Gastrocnemius medialis (tissue), 4 donors: ENCODE data around the gene DISP2. TPM values are rescaled to one million over a fixed set of nuclear protein-coding genes. Genes with fewer than 3 reads are reported as not detected.

Experiments used
- ATAC-seq, 2 donors: fragments of 150-250 bp; one replicate each; pipeline ENCODE4 v1.9.1; 2016
- DNase-seq, 2 donors: peaks; one replicate each; pipeline ENCODE4 v3.0.0-alpha.2; 2019
- H3K27ac ChIP-seq, 4 donors: fragments of 200-600 bp; sonication (generic); 1 replicate in 1 of 4; 2 replicates in 3 of 4; pipeline ENCODE4 v1.5.1; 2016 to 2018; ENCODE audit warnings: mild to moderate bottlenecking in 2 of 4, moderate library complexity in 1 of 4
- H3K27me3 ChIP-seq, 3 donors: fragments of 200-600 bp; sonication (generic) in 2 of 3; 1 replicate in 1 of 3; 2 replicates in 2 of 3; pipeline versions ENCODE4 v1.5.1 to v1.6.0; 2016 to 2019; ENCODE audit warnings: mild to moderate bottlenecking in 1 of 3, moderate library complexity in 1 of 3
- H3K36me3 ChIP-seq, 2 donors: fragments of 200-600 bp; sonication (generic) in 1 of 2; one replicate each; pipeline ENCODE4 v1.5.1; 2017 to 2018
- H3K4me1 ChIP-seq, 2 donors: fragments of 200-600 bp; sonication (generic) in 1 of 2; one replicate each; pipeline ENCODE4 v1.5.1; 2016 to 2017; ENCODE audit warnings: mild to moderate bottlenecking in 2 of 2
- H3K4me3 ChIP-seq, 4 donors: fragments of 200-600 bp; sonication (generic) in 3 of 4; 1 replicate in 1 of 4; 2 replicates in 3 of 4; pipeline ENCODE4 v1.5.1; 2016 to 2019; ENCODE audit warnings: mild to moderate bottlenecking in 2 of 4
- H3K9me3 ChIP-seq, 3 donors: fragments of 200-600 bp; sonication (generic) in 2 of 3; 1 replicate in 1 of 3; 2 replicates in 2 of 3; pipeline ENCODE4 v1.5.1; 2016 to 2019
- POLR2A ChIP-seq, 2 donors: fragments of 450-650 bp; IDR thresholded peaks; one replicate each; pipeline ENCODE4 v1.6.1; 2017; ENCODE audit warnings: antibody characterized with exemption in 2 of 2, mild to moderate bottlenecking in 2 of 2, moderate library complexity in 2 of 2
- in situ Hi-C, 4 donors: fragments of 200-750 bp; cut with MboI; loops; one replicate each; pipeline versions ENCODE4 v1.15.0 to v1.8.0; 2017; ENCODE audit warnings: low sequenced_read_pairs in 4 of 4
- intact Hi-C: fragments of 100-400 bp; cut with DNase I; formaldehyde crosslinking; loops from one replicate; pipeline ENCODE4 v1.15.1; 2023; ENCODE audit warnings: low total_unique reads
- total RNA-seq, 4 donors: library from RNA; depleted of rRNA; stranded (reverse); fragments of >200 nt; gene quantifications; one replicate each; pipeline versions ENCODE4 v1.1.0 to v1.2.3, GENCODE V29; 2016
- TF ChIP-seq, protein P1 (sequence below), 5 experiments: fragments of 450-650 bp in 3 of 5; fragments of 200-600 bp in 2 of 5; sonication (generic) in 2 of 5; IDR thresholded peaks in 4 of 5; conservative IDR thresholded peaks in 1 of 5; 1 replicate in 4 of 5; 2 replicates in 1 of 5; pipeline ENCODE4 v1.5.1; 2016 to 2019; ENCODE audit warnings: antibody characterized with exemption in 5 of 5, mild to moderate bottlenecking in 3 of 5, moderate library complexity in 3 of 5

Gene DISP2
- total RNA-seq, 4 donors from 2014 or later, result 0.02 to 0.12 (median 0.06) TPM

DNA sequence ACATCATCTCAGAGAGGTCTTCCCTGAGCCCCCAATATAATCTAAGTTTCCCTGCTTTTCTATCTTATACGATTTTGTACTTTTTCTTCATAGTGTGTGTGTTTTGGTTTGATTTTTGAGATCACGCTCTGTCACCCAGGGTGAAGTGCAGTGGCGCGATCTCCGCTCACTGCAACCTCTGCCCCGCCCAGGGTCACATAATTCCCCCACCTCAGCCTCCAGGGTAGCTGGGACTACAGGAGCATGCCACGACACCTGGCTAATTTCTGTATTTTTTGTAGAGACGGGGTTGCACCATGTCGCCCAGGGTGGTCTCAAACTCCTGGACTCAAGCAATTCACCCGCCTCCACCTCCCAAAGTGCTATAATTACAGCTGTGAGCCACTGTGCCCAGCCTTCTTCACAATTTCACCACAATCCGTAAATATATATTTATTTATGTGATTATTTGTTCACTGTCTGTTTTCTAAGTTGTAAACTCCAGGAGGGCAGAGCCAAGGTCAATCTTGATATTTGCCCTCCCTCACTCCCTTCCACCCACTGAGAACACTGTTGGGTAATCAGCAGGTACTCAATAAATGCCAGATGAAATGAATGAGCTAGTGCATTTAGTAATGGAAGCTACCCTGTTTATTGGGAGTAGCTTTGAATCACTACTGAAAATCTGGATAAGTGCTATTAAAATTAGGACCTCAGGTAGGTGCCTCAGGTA lies 24.0 kb downstream of the DISP2 start:
- H3K4me3 ChIP-seq, result peak overlapping the region in 3 of 4 donors; percentile 37 to 94 (median 75)
- H3K27me3 ChIP-seq, result no peaks in the 10 kb centered on the region
- intact Hi-C loops, result loop anchor here (5.0 kb wide), 2 partner anchors 40 to 1930 kb away; partner anchors contain the start of genes CCDC9B and FAM98B
- no peak for ATAC-seq
- in situ Hi-C loops, result no loop called here
- peaks cover 11 to 20% of the 10 kb centered on the region in 2 donors for H3K4me1 ChIP-seq
- no peak for TF ChIP-seq POLR2A (IDR thresholded peaks at IDR 0.05)
- TF ChIP-seq, protein P1, sequence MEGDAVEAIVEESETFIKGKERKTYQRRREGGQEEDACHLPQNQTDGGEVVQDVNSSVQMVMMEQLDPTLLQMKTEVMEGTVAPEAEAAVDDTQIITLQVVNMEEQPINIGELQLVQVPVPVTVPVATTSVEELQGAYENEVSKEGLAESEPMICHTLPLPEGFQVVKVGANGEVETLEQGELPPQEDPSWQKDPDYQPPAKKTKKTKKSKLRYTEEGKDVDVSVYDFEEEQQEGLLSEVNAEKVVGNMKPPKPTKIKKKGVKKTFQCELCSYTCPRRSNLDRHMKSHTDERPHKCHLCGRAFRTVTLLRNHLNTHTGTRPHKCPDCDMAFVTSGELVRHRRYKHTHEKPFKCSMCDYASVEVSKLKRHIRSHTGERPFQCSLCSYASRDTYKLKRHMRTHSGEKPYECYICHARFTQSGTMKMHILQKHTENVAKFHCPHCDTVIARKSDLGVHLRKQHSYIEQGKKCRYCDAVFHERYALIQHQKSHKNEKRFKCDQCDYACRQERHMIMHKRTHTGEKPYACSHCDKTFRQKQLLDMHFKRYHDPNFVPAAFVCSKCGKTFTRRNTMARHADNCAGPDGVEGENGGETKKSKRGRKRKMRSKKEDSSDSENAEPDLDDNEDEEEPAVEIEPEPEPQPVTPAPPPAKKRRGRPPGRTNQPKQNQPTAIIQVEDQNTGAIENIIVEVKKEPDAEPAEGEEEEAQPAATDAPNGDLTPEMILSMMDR (IDR thresholded peaks at IDR 0.05 in 4 of 5, conservative IDR thresholded peaks at IDR 0.05 in 1 of 5), result no peak
- peak overlapping the region; percentile 62 to 76 (median 74) for H3K27ac ChIP-seq
- no peak for DNase-seq
- peaks cover 0 to 6% of the 10 kb centered on the region in 2 donors for H3K36me3 ChIP-seq
- no peaks in the 10 kb centered on the region for H3K9me3 ChIP-seq

- peak within 1 kb of the TSS; percentile 75 to 94 (median 80) for H3K4me3 ChIP-seq
- peaks cover 11 to 20% of the 10 kb centered on the region in 2 donors for H3K4me1 ChIP-seq
- peak; percentile 29 to 39 for TF ChIP-seq POLR2A (IDR thresholded peaks at IDR 0.05)
- TF ChIP-seq, protein P1 (IDR thresholded peaks at IDR 0.05 in 4 of 5, conservative IDR thresholded peaks at IDR 0.05 in 1 of 5), result no peak
- no peaks in the 10 kb centered on the region for H3K27me3 ChIP-seq
- DNase-seq, result peak; percentile 88 to 91
- H3K27ac ChIP-seq, result peak within 1 kb of the TSS; percentile 62 to 76 (median 74)
- H3K9me3 ChIP-seq, result no peaks in the 10 kb centered on the region
- in situ Hi-C loops, result no loop called here
- intact Hi-C loops, result loop anchor here (5.0 kb wide), 2 partner anchors 41 to 1931 kb away; partner anchors contain the start of genes CCDC9B and FAM98B
- ATAC-seq, result peak; percentile 87 to 88
- peaks cover 0 to 14% of the 10 kb centered on the region in 2 donors for H3K36me3 ChIP-seq
Measured at GRCh38 chr15:40382580-40383456, 24.8 kb downstream of the DISP2 start, which contains the start of gene KNSTRN. Gene KNSTRN (plus strand): TSS chr15:40382721. CDS start chr15:40382836, 115 bp downstream.

GRCh38 chr15:40386480-40386879 lies 28.5 kb downstream of the DISP2 start:
- H3K27ac ChIP-seq, result no peak overlapping the region
- in situ Hi-C loops, result no loop called here
- DNase-seq (no peak), ATAC-seq (no peak)
- H3K27me3 ChIP-seq, result no peaks in the 10 kb centered on the region
- H3K36me3 ChIP-seq, result peaks cover 0 to 38% of the 10 kb centered on the region in 2 donors
- H3K4me1 ChIP-seq, result peaks cover 4 to 7% of the 10 kb centered on the region in 2 donors
- no peak overlapping the region for H3K4me3 ChIP-seq
- TF ChIP-seq, protein P1 (IDR thresholded peaks at IDR 0.05 in 4 of 5, conservative IDR thresholded peaks at IDR 0.05 in 1 of 5), result no peak
- no peak for TF ChIP-seq POLR2A (IDR thresholded peaks at IDR 0.05)
- no peaks in the 10 kb centered on the region for H3K9me3 ChIP-seq
- intact Hi-C loops, result no loop called here

DNA sequence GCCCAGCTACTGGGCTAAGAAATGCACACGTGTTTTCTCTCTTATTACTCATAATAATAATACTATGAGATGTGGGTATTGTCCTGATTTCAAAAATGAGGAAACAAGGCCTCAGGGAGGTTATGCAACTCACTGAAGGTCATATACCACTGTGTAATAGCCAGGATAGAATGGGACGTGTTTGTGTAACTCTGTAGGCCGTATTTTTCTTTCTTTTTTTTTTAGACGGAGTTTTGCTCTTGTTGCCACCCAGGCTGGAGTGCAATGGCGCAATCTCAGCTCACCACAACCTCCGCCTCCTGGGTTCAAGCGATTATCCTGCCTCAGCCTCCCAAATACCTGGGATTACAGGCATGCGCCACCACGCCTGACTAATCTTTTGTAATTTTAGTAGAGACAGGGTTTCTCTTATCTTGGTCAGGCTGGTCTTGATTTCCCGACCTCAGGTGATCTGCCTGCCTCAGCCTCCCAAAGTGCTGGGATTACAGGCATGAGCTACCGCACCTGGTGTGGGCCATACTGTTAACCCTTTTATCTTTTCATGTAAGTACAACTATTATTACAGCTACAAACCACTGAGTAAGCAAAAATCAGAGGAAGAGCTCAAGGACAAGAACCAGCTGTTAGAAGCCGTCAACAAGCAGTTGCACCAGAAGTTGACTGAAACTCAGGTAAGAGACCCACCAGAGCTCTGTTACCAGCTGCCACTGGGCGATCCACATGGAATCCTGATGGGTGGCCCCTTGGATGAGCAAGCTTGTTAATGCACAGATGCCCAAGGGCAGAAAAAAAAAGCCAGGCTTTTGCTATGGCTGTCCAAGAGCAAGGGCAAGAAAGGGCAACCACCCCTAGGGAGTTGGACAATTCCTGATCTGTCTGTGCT lies 31.2 kb downstream of the DISP2 start:
- H3K27ac ChIP-seq, result no peak overlapping the region

More for the DNA sequence above, 31.2 kb downstream of the DISP2 start:
- H3K36me3 ChIP-seq, result peaks cover 0 to 63% of the 10 kb centered on the region in 2 donors
- intact Hi-C loops, result no loop called here
- no peaks in the 10 kb centered on the region for H3K4me1 ChIP-seq
- H3K27me3 ChIP-seq, result no peaks in the 10 kb centered on the region
- no peak for TF ChIP-seq POLR2A (IDR thresholded peaks at IDR 0.05)
- TF ChIP-seq, protein P1 (IDR thresholded peaks at IDR 0.05 in 4 of 5, conservative IDR thresholded peaks at IDR 0.05 in 1 of 5), result no peak
- no peak for ATAC-seq
- no peak overlapping the region for H3K4me3 ChIP-seq
- no peak for DNase-seq
- H3K9me3 ChIP-seq, result no peaks in the 10 kb centered on the region
- in situ Hi-C loops, result no loop called here
